A673 (cell line): ENCODE measurements around the gene VWA8. TPM values are rescaled to one million over a fixed set of nuclear protein-coding genes. Genes with fewer than 3 reads are reported as not detected.
A peak's percentile ranks its signal among the peaks of the same experiment; 100 is the strongest.

ENCODE experiments used
- BruUV-seq: library from RNA; stranded (reverse); fragments of 400-500 nt; replicated peaks from 2 replicates; lab custom pipeline; 2021; lab: Mats Ljungman, UMichigan
- CTCF ChIA-PET: fragments of 300-600 bp; sonication (Branson Sonifier 250); formaldehyde crosslinking; loops from one replicate; lab custom pipeline; 2022; ENCODE audit warnings: antibody characterized with exemption; lab: Charles Lee
- POLR2A ChIA-PET: fragments of 300-600 bp; sonication (Branson Sonifier 250); formaldehyde crosslinking; loops from one replicate; lab custom pipeline; 2022; ENCODE audit warnings: antibody characterized with exemption; ENCODE audit not compliant: low non-redundant PET; lab: Charles Lee
- DNase-seq: peaks from one replicate; pipeline ENCODE4 v3.0.0-alpha.2; 2015; ENCODE audit warnings: low spot score
- H3K27ac ChIP-seq: fragments of 200-600 bp; sonication (generic); 2 replicates; pipeline ENCODE4 v1.5.1; 2016; ENCODE audit warnings: mixed run types, low read depth, mild to moderate bottlenecking, mixed read lengths, antibody characterized with exemption, low read length; ENCODE audit not compliant: poor library complexity, severe bottlenecking
- H3K27me3 ChIP-seq: fragments of 200-600 bp; sonication (generic); replicated peaks from 2 replicates; pipeline ENCODE4 v1.6.1; 2017; ENCODE audit warnings: mixed run types, low read depth, mild to moderate bottlenecking, mixed read lengths, antibody characterized with exemption, low read length; ENCODE audit not compliant: insufficient read depth, poor library complexity
- H3K36me3 ChIP-seq: fragments of 200-600 bp; sonication (generic); 2 replicates; pipeline ENCODE4 v1.6.1; 2016; ENCODE audit warnings: mixed run types, mild to moderate bottlenecking, mixed read lengths, antibody characterized with exemption, low read length; ENCODE audit not compliant: insufficient read depth, poor library complexity, severe bottlenecking
- H3K4me1 ChIP-seq: fragments of 200-600 bp; sonication (generic); 2 replicates; pipeline ENCODE4 v1.6.1; 2017; ENCODE audit warnings: mixed run types, mild to moderate bottlenecking, mixed read lengths, antibody characterized with exemption, low read length; ENCODE audit not compliant: insufficient read depth, poor library complexity, severe bottlenecking
- H3K4me3 ChIP-seq: fragments of 200-600 bp; sonication (generic); 2 replicates; pipeline ENCODE4 v1.5.1; 2016; ENCODE audit warnings: low read depth, mixed run types, mild to moderate bottlenecking, mixed read lengths, low read length; ENCODE audit not compliant: poor library complexity, severe bottlenecking
- H3K9me3 ChIP-seq: fragments of 200-600 bp; sonication (generic); 2 replicates; pipeline ENCODE4 v1.6.1; 2016; ENCODE audit warnings: mixed run types, low read depth, mild to moderate bottlenecking, mixed read lengths, antibody characterized with exemption, low read length; ENCODE audit not compliant: poor library complexity, severe bottlenecking
- EZH2 ChIP-seq: fragments of 200-600 bp; sonication (generic); IDR thresholded peaks from 2 replicates; pipeline ENCODE4 v1.6.1; 2017; ENCODE audit warnings: borderline replicate concordance, low read depth, mild to moderate bottlenecking, mixed read lengths, antibody characterized with exemption, low read length; ENCODE audit not compliant: poor library complexity, severe bottlenecking
- intact Hi-C: fragments of 100-400 bp; cut with micrococcal nuclease; formaldehyde crosslinking; loops from one replicate; pipeline ENCODE4 v1.10.0; 2022; ENCODE audit not compliant: unreplicated experiment
- total RNA-seq: library from RNA; stranded (reverse); gene quantifications from 2 replicates; pipeline ENCODE4 v1.2.3, GENCODE V29; 2021
- TF ChIP-seq, protein P1 (sequence below): fragments of 300-800, 200-600 bp; sonication (generic); conservative IDR thresholded peaks from 2 replicates; pipeline ENCODE4 v1.5.1; 2017; ENCODE audit warnings: low read depth, mild to moderate bottlenecking, antibody characterized with exemption, low read length, moderate library complexity, mixed read lengths

Gene VWA8
- total RNA-seq, 1 experiment from 2014 or later, result 18.5 TPM

DNA sequence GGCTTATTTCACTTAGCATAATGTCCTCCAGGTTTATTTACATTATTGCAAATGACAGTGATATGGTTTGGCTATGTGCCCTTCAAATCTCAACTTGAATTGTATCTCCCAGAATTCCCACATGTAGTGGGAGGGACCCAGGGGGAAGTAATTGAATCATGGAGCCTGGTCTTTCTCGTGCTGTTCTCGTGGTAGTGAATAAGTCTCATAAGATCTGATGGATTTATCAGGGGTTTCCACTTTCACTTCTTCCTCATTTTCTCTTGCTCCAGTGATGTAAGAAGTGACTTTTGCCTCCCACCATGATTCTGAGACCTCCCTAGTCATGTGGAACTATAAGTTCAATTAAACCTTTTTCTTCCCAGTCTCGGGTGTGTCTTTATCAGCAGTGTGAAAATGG lies 109.6 kb downstream of the VWA8 start:
- Histone ChIP-seq H3K27ac (no peak overlapping the region), H3K36me3 (no peaks in the 10 kb centered on the region), H3K27me3 (no peaks in the 10 kb centered on the region), H3K4me1 (no peaks in the 10 kb centered on the region), H3K9me3 (no peaks in the 10 kb centered on the region), H3K4me3 (no peak overlapping the region)
- intact Hi-C loops, result no loop called here
- CTCF ChIA-PET, result no interaction called here
- TF ChIP-seq, protein P1, sequence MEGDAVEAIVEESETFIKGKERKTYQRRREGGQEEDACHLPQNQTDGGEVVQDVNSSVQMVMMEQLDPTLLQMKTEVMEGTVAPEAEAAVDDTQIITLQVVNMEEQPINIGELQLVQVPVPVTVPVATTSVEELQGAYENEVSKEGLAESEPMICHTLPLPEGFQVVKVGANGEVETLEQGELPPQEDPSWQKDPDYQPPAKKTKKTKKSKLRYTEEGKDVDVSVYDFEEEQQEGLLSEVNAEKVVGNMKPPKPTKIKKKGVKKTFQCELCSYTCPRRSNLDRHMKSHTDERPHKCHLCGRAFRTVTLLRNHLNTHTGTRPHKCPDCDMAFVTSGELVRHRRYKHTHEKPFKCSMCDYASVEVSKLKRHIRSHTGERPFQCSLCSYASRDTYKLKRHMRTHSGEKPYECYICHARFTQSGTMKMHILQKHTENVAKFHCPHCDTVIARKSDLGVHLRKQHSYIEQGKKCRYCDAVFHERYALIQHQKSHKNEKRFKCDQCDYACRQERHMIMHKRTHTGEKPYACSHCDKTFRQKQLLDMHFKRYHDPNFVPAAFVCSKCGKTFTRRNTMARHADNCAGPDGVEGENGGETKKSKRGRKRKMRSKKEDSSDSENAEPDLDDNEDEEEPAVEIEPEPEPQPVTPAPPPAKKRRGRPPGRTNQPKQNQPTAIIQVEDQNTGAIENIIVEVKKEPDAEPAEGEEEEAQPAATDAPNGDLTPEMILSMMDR, result no peak
- no peak for TF ChIP-seq EZH2
- DNase-seq, result no peak
- POLR2A ChIA-PET, result no interaction called here
- no TSS peak for BruUV-seq

DNA sequence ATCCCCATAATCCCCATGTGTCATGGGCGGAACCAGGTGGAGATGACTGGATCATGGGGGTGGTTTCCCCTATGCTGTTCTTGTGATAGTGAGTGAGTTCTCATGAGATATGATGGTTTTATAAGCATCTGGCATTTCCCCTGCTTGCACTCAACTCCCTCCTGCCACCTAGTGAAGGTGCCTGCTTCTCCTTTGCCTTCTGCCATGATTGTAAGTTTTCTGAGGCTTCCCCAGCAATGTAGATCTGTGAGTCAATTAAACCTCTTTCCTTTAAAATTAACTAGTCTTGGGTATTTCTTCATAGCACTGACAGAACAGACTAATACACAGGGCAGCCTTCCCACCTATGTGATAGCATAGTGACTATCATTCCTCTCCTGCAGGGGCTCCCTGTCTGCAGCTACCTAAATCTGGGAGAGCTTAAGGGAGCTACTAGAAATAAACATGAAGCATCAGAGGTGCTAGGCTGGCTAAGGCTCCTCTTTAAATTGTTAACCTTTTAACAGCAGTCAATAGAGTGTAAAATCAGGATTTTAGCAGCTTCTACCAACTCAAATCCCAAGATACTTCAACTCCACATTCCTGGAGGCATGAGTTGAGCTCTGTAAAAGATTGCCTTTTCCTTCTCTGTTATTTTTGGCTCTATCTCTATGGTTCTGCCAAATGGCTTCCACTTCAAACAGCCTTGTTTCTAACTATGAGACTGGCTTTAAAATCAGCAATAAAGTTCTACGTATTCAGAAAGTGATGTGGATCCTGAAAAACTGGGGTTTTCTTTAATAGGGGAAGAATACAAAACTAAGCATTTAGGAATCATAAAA lies 112.3 kb downstream of the VWA8 start:
- intact Hi-C loops, result no loop called here
- ChIA-PET POLR2A (no interaction called here), CTCF (no interaction called here)
- Histone ChIP-seq H3K27ac (no peak overlapping the region), H3K4me1 (no peaks in the 10 kb centered on the region), H3K36me3 (no peaks in the 10 kb centered on the region), H3K9me3 (no peaks in the 10 kb centered on the region), H3K27me3 (no peaks in the 10 kb centered on the region), H3K4me3 (no peak overlapping the region)
- DNase-seq, result no peak
- no TSS peak for BruUV-seq
- no peak for TF ChIP-seq EZH2
- TF ChIP-seq, protein P1, result peak; percentile 37; the same call in 1 of the 2 replicates

DNA sequence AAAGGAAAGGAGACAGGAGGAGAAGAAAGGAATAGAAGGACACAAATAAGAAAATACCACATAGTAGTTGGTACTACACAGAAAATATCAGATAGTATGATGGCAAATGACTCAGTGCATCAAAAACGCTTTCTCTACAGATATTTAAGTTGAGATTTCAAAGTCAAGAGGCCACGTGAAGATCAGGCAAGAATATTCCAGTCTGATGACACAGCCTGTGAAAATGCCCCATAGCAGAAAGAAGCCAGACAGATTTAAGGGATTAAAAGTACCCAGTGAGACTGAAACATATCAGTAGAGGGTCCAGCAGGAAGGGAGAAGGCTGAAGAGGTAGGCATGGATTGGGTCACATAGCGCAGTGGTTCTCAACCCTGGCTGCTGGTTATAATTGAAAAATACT lies 113.7 kb downstream of the VWA8 start:
- ChIA-PET POLR2A (no interaction called here), CTCF (no interaction called here)
- no peak for DNase-seq
- Histone ChIP-seq H3K4me1 (no peaks in the 10 kb centered on the region), H3K4me3 (no peak overlapping the region), H3K36me3 (no peaks in the 10 kb centered on the region), H3K27ac (no peak overlapping the region), H3K9me3 (no peaks in the 10 kb centered on the region), H3K27me3 (no peaks in the 10 kb centered on the region)
- TF ChIP-seq EZH2, result no peak
- TF ChIP-seq, protein P1, result no peak
- intact Hi-C loops, result no loop called here
- BruUV-seq, result no TSS peak
